ENCODE measurements around the gene ZEB2. TPM values are rescaled to one million over a fixed set of nuclear protein-coding genes. Genes with fewer than 3 reads are reported as not detected.

ZEB2 gene
- total RNA-seq, 1 donor from 2014 or later, result 121 TPM

- no peak overlapping the region for H3K27ac Mint-ChIP-seq (ENCODE audit: unreplicated experiment)
- DNase-seq, result peak; percentile 41
- peaks cover 17% of the 10 kb centered on the region for H3K9me3 Mint-ChIP-seq (ENCODE audit: unreplicated experiment)
- TF ChIP-seq, protein P1, sequence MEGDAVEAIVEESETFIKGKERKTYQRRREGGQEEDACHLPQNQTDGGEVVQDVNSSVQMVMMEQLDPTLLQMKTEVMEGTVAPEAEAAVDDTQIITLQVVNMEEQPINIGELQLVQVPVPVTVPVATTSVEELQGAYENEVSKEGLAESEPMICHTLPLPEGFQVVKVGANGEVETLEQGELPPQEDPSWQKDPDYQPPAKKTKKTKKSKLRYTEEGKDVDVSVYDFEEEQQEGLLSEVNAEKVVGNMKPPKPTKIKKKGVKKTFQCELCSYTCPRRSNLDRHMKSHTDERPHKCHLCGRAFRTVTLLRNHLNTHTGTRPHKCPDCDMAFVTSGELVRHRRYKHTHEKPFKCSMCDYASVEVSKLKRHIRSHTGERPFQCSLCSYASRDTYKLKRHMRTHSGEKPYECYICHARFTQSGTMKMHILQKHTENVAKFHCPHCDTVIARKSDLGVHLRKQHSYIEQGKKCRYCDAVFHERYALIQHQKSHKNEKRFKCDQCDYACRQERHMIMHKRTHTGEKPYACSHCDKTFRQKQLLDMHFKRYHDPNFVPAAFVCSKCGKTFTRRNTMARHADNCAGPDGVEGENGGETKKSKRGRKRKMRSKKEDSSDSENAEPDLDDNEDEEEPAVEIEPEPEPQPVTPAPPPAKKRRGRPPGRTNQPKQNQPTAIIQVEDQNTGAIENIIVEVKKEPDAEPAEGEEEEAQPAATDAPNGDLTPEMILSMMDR (IDR thresholded peaks at IDR 0.05; ENCODE audit: partially characterized antibody, unreplicated experiment), result no peak
- peaks cover 35% of the 10 kb centered on the region for H3K4me1 Mint-ChIP-seq (ENCODE audit: low read depth, unreplicated experiment)
- peaks cover 6% of the 10 kb centered on the region for H3K36me3 Mint-ChIP-seq (ENCODE audit: unreplicated experiment)
- no peak overlapping the region for H3K4me3 Mint-ChIP-seq (ENCODE audit: unreplicated experiment)
- H3K27me3 Mint-ChIP-seq (ENCODE audit: unreplicated experiment), result peaks cover 13% of the 10 kb centered on the region
These were observed 1.8 kb downstream of the ZEB2 start for GRCh38 chr2:144517866-144518747.

DNA sequence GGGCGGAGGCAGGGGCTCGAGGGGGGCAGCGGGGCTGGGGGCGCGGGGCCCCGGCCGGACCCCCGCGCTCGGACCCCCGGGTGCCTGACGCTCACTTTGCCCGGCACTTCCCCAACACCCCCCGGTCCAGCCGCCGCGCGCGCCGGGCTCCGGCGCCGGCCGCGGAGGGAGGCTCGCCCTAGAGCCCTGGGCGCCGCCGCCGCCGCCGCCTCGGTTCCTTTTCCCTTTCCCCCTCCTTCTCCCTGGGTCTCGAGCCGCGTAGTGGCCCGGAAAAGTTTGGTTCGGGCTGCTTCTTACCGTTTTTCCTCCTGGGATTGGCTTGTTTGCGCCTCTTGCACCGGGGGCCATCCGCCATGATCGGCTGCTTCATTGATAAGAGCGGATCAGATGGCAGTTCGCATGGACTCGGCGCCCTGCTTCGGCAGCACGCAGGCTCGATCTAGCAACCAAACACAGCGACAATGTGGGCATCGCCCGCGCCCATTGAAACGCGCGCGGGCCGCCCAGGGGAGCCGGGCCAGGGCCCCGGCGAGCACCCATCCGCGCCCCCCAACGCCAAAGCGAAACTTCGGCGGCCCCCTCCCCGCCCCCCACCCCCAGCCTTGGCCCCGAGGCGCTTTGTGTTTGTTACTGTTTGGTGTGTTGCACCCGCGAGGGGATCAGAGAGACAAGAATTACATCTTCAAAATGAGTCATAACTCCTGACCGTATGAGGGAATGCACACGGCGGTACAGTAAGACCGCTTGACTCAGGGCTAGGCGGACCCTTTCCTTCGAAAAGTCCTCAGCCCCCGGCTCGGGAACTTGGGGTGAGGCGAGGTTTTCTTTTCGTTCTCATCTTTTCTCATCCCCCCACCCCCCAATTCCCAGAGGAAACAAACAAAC is 2.7 kb downstream of the ZEB2 start:
- peaks cover 12% of the 10 kb centered on the region for H3K27me3 Mint-ChIP-seq (ENCODE audit: unreplicated experiment)
- peaks cover 6% of the 10 kb centered on the region for H3K36me3 Mint-ChIP-seq (ENCODE audit: unreplicated experiment)
- TF ChIP-seq, protein P1 (IDR thresholded peaks at IDR 0.05; ENCODE audit: partially characterized antibody, unreplicated experiment), result no peak
- peak overlapping the region; percentile 100 for H3K4me3 Mint-ChIP-seq (ENCODE audit: unreplicated experiment)
- peaks cover 14% of the 10 kb centered on the region for H3K9me3 Mint-ChIP-seq (ENCODE audit: unreplicated experiment)
- peaks cover 35% of the 10 kb centered on the region for H3K4me1 Mint-ChIP-seq (ENCODE audit: low read depth, unreplicated experiment)
- peak; percentile 59 for DNase-seq
- H3K27ac Mint-ChIP-seq (ENCODE audit: unreplicated experiment), result peak overlapping the region; percentile 100

GRCh38 chr2:144516411-144516980 is 3.4 kb downstream of the ZEB2 start:
- Mint-ChIP-seq H3K4me3 (ENCODE audit: unreplicated experiment) (peak overlapping the region; percentile 92), H3K27ac (ENCODE audit: unreplicated experiment) (peak overlapping the region; percentile 95), H3K27me3 (ENCODE audit: unreplicated experiment) (peaks cover 11% of the 10 kb centered on the region), H3K36me3 (ENCODE audit: unreplicated experiment) (peaks cover 6% of the 10 kb centered on the region), H3K4me1 (ENCODE audit: low read depth, unreplicated experiment) (peaks cover 40% of the 10 kb centered on the region), H3K9me3 (ENCODE audit: unreplicated experiment) (peaks cover 13% of the 10 kb centered on the region)
- TF ChIP-seq, protein P1 (IDR thresholded peaks at IDR 0.05; ENCODE audit: partially characterized antibody, unreplicated experiment), result no peak
- DNase-seq, result peak; percentile 35

DNA sequence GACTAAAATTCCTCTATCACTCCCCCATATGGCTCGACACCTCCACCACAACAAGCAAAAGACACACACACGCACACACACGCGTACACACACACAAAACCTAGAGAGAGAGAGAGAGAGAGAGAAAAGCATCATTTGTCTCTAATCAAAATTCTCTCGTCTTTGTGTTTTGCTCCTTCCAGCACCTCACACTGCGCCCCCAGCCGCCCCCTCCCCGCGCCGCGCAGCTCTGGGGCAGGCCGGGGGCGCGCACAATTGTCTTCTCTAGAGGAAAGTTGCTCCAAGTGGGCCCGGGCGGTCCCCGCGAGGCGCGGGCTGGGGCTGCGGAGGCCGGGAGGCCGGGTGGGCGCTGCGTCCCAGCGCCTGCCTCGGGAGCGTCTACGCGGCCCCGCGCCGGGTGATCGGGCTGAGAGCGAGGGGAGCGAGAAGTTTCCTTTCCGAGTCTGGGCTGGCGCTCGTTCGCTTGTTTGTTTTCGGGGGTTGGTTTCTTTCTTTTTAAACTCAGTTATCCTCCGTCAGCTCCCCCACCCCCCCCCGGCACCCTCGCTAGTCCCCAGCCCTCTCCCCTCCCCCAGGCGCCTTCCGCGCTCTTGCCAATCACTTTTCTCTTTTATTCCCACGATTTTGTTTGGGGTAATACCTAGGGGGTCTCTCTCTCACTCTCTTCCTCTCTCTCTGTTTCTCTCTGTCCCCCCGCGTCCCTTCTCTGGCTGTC is 4.1 kb downstream of the ZEB2 start:
- DNase-seq, result peak; percentile 65
- Mint-ChIP-seq H3K27ac (ENCODE audit: unreplicated experiment) (peak overlapping the region; percentile 97), H3K4me1 (ENCODE audit: low read depth, unreplicated experiment) (peaks cover 41% of the 10 kb centered on the region), H3K9me3 (ENCODE audit: unreplicated experiment) (peaks cover 15% of the 10 kb centered on the region), H3K4me3 (ENCODE audit: unreplicated experiment) (peak overlapping the region; percentile 93), H3K27me3 (ENCODE audit: unreplicated experiment) (peaks cover 11% of the 10 kb centered on the region), H3K36me3 (ENCODE audit: unreplicated experiment) (peaks cover 6% of the 10 kb centered on the region)
- TF ChIP-seq, protein P1 (IDR thresholded peaks at IDR 0.05; ENCODE audit: partially characterized antibody, unreplicated experiment), result no peak
